ENCODE measurements around the gene PITPNB.

Gene PITPNB

GRCh38 chr22:27879923-27880322 is 39.1 kb downstream of the PITPNB start:
- Histone ChIP-seq H3K36me3 (ENCODE audit: control insufficient read depth, insufficient read depth, low read length) (no peaks in the 10 kb centered on the region), H3K4me1 (no peaks in the 10 kb centered on the region), H3K9ac (no peak overlapping the region), H2AFZ (no peak overlapping the region), H3K4me3 (ENCODE audit: low read depth, low read length) (no peak overlapping the region), H3K27ac (no peak overlapping the region), H3K79me2 (no peaks in the 10 kb centered on the region), H3K9me3 (ENCODE audit: control insufficient read depth, low read length) (no peaks in the 10 kb centered on the region), H3K4me2 (ENCODE audit: low read length) (no peak overlapping the region), H3K27me3 (ENCODE audit: control insufficient read depth, insufficient read depth, low read length) (no peaks in the 10 kb centered on the region)
- TF ChIP-seq CTCF (IDR thresholded peaks at IDR 0.05): no peak

DNA sequence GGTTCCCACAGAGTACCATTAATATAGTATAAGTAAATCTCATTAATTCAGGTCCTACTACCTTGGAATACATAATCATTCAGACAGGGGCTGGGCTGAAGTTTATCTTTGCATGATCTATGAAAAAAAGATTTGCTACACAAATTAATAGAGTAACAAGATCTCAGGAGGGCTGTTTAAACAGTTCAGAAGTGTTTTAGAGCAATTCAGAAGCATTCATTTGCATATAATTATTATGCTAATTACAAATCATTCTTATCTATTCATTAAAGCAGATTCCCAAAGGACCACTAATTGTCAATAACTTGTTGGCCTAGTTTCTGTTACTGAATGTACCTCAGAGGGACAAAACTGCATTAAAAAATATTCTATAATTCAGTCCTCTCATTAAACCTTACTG is 40.5 kb downstream of the PITPNB start:
- Histone ChIP-seq H3K9me3 (ENCODE audit: control insufficient read depth, low read length) (no peaks in the 10 kb centered on the region), H2AFZ (no peak overlapping the region), H3K27me3 (ENCODE audit: control insufficient read depth, insufficient read depth, low read length) (no peaks in the 10 kb centered on the region), H3K36me3 (ENCODE audit: control insufficient read depth, insufficient read depth, low read length) (no peaks in the 10 kb centered on the region), H3K27ac (no peak overlapping the region), H3K4me1 (no peaks in the 10 kb centered on the region), H3K4me2 (ENCODE audit: low read length) (no peak overlapping the region), H3K9ac (no peak overlapping the region), H3K4me3 (ENCODE audit: low read depth, low read length) (no peak overlapping the region), H3K79me2 (no peaks in the 10 kb centered on the region)
- no peak for TF ChIP-seq CTCF (IDR thresholded peaks at IDR 0.05)

- Histone ChIP-seq H2AFZ (no peak overlapping the region), H3K9ac (no peak overlapping the region), H3K27ac (no peak overlapping the region), H3K9me3 (ENCODE audit: control insufficient read depth, low read length) (no peaks in the 10 kb centered on the region), H3K4me3 (ENCODE audit: low read depth, low read length) (no peak overlapping the region), H3K36me3 (ENCODE audit: control insufficient read depth, insufficient read depth, low read length) (no peaks in the 10 kb centered on the region), H3K27me3 (ENCODE audit: control insufficient read depth, insufficient read depth, low read length) (no peaks in the 10 kb centered on the region), H3K4me1 (no peaks in the 10 kb centered on the region), H3K4me2 (ENCODE audit: low read length) (no peak overlapping the region), H3K79me2 (no peaks in the 10 kb centered on the region)
- no peak for TF ChIP-seq CTCF (IDR thresholded peaks at IDR 0.05)
Measured at GRCh38 chr22:27877501-27877900, 41.6 kb downstream of the PITPNB start.

- Histone ChIP-seq H3K4me2 (ENCODE audit: low read length) (no peak overlapping the region), H3K4me1 (no peaks in the 10 kb centered on the region), H3K27ac (no peak overlapping the region), H2AFZ (no peak overlapping the region), H3K9ac (no peak overlapping the region), H3K27me3 (ENCODE audit: control insufficient read depth, insufficient read depth, low read length) (no peaks in the 10 kb centered on the region), H3K4me3 (ENCODE audit: low read depth, low read length) (no peak overlapping the region), H3K36me3 (ENCODE audit: control insufficient read depth, insufficient read depth, low read length) (no peaks in the 10 kb centered on the region), H3K9me3 (ENCODE audit: control insufficient read depth, low read length) (no peaks in the 10 kb centered on the region), H3K79me2 (no peaks in the 10 kb centered on the region)
- no peak for TF ChIP-seq CTCF (IDR thresholded peaks at IDR 0.05)
Measured at GRCh38 chr22:27876684-27877083, 42.4 kb downstream of the PITPNB start.

- no peaks in the 10 kb centered on the region for H3K9me3 ChIP-seq (ENCODE audit: control insufficient read depth, low read length)
- H3K4me3 ChIP-seq (ENCODE audit: low read depth, low read length): no peak overlapping the region
- H2AFZ ChIP-seq: no peak overlapping the region
- no peaks in the 10 kb centered on the region for H3K27me3 ChIP-seq (ENCODE audit: control insufficient read depth, insufficient read depth, low read length)
- TF ChIP-seq CTCF (IDR thresholded peaks at IDR 0.05): no peak
- H3K79me2 ChIP-seq: no peaks in the 10 kb centered on the region
- H3K4me2 ChIP-seq (ENCODE audit: low read length): no peak overlapping the region
- no peaks in the 10 kb centered on the region for H3K36me3 ChIP-seq (ENCODE audit: control insufficient read depth, insufficient read depth, low read length)
- no peak overlapping the region for H3K9ac ChIP-seq
- H3K4me1 ChIP-seq: no peaks in the 10 kb centered on the region
- no peak overlapping the region for H3K27ac ChIP-seq
Measured at GRCh38 chr22:27875951-27876350, 43.1 kb downstream of the PITPNB start.
